Measurements from ENCODE around the gene ZNF564. TPM values are rescaled to one million over a fixed set of nuclear protein-coding genes. Genes with fewer than 3 reads are reported as not detected.
A peak's percentile ranks its signal among the peaks of the same experiment; 100 is the strongest.
"Not testable (repeated sequence)": the region's sequence is repeated elsewhere in the genome, so short reads cannot be mapped to it uniquely, and the experiment has no call there.

Gene ZNF564
- total RNA-seq, 2 experiments from 2014 or later = 9.4 to 10.2 TPM

DNA sequence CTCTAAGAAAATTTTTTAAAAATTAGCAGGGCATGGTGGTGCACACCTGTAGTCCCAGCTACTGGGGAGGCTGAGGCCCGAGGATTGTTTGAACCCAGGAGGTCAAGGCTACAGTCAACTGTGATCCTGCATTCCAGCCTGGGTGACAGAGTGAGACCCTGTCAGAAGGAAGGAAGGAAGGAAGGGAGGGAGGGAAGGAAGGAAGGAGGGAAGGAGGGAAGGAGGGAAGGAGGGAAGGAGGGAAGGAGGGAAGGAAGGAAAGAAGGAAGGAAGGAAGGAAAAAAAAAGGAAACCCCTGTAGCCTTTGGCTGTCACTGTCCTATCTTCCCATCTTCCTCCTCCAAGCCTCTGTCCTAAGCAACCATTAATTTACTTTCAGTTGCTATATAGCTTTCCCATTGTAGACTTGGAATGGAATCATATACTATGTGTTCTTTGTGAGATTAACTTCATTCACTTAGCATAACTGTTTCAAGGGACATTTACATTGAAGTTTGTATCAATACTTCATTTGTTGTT, 65.0 kb downstream of the ZNF564 start:
- Mint-ChIP-seq H3K4me1 (peaks cover 26% of the 10 kb centered on the region), H3K9me3 (peaks cover 11% of the 10 kb centered on the region)
- H3K36me3 Mint-ChIP-seq (ENCODE audit: low read depth); H3K4me3 Mint-ChIP-seq; DNase-seq; H3K27ac Mint-ChIP-seq; CTCF ChIA-PET; POLR2A ChIA-PET; H3K27me3 Mint-ChIP-seq: not testable (repeated sequence)

GRCh38 chr19:12485571-12485970, 65.7 kb downstream of the ZNF564 start:
- ChIA-PET CTCF (no interaction called here), POLR2A (no interaction called here)
- H3K27ac Mint-ChIP-seq = no peak overlapping the region
- H3K9me3 Mint-ChIP-seq = peaks cover 11% of the 10 kb centered on the region
- peaks cover 8% of the 10 kb centered on the region for H3K36me3 Mint-ChIP-seq (ENCODE audit: low read depth)
- H3K4me3 Mint-ChIP-seq = peak overlapping the region; percentile 86
- peaks cover 26% of the 10 kb centered on the region for H3K4me1 Mint-ChIP-seq
- H3K27me3 Mint-ChIP-seq = no peaks in the 10 kb centered on the region
- no peak for DNase-seq

GRCh38 chr19:12485052-12485416, 66.2 kb downstream of the ZNF564 start:
- H3K36me3 Mint-ChIP-seq (ENCODE audit: low read depth) = peaks cover 8% of the 10 kb centered on the region
- H3K4me3 Mint-ChIP-seq = peak overlapping the region; percentile 86
- peaks cover 26% of the 10 kb centered on the region for H3K4me1 Mint-ChIP-seq
- ChIA-PET CTCF (no interaction called here), POLR2A (interaction anchor here (0.9 to 1.5 kb wide), 3 partner anchors 10 to 191 kb away, joined by 3 to 8 read pairs (median 6); partner anchors contain the start of genes ZNF44 and ZNF563)
- H3K9me3 Mint-ChIP-seq = peaks cover 10% of the 10 kb centered on the region
- H3K27me3 Mint-ChIP-seq = no peaks in the 10 kb centered on the region
- peak overlapping the region; percentile 28 for H3K27ac Mint-ChIP-seq
- no peak for DNase-seq

DNA sequence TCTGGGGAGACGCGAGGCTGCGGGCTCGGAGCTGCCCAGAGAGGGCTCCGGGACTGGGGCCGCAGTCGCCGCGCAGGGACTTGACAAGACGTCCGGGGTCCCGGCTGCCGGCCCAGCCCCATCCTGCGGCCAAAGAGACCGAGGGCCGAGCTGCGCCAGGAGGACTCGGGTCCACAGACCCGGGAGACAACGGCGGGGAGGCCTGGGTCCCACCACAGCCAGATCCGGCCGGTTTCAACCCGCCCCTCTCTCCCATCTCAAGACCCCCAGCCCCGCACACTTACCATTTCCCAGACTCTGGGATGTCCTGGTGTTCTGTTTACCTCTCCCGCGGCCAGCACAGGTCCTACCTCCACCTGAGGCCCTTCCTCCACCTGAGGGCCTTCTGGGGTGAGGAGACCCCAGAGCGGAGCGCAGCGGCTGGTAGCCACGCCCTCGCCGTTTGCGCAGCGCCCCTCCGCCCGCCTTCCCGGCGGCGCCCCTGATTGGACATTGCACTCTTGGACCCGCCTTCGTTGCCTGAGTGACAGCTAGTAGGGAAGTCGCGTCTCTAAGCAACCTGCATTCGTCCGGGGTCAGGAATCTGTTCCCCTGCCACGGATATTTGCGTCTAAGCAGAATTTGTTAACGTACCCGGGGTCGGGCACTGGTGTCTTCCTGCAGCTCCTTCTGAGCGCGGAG, 66.8 kb downstream of the ZNF564 start, which contains the start of gene ZNF709:
ZNF709 (minus strand) TSS at position 446 of the 681 bp plus-strand sequence; CDS start at position 287, 159 bp downstream.
- Mint-ChIP-seq H3K4me3 (peak within 1 kb of the TSS; percentile 86), H3K27me3 (no peaks in the 10 kb centered on the region), H3K4me1 (peaks cover 26% of the 10 kb centered on the region), H3K9me3 (peaks cover 10% of the 10 kb centered on the region), H3K36me3 (ENCODE audit: low read depth) (peaks cover 8% of the 10 kb centered on the region), H3K27ac (peak within 1 kb of the TSS; percentile 28)
- POLR2A ChIA-PET = interaction anchor here (0.6 to 1.7 kb wide), 5 partner anchors 11 to 190 kb away, joined by 3 to 8 read pairs (median 4); partner anchors contain the start of genes ZNF44, ZNF563 and ZNF564
- CTCF ChIA-PET = no interaction called here
- DNase-seq = peak; percentile 87

GRCh38 chr19:12484011-12484370, 67.3 kb downstream of the ZNF564 start:
- Mint-ChIP-seq H3K27me3 (no peaks in the 10 kb centered on the region), H3K9me3 (peaks cover 10% of the 10 kb centered on the region), H3K27ac (no peak overlapping the region), H3K4me3 (peak overlapping the region; percentile 86), H3K4me1 (peaks cover 26% of the 10 kb centered on the region), H3K36me3 (ENCODE audit: low read depth) (peaks cover 8% of the 10 kb centered on the region)
- CTCF ChIA-PET = interaction anchor here (0.7 kb wide), 1 partner anchor 28 kb away, joined by 3 read pairs; no protein-coding TSS in a partner anchor
- POLR2A ChIA-PET = interaction anchor here (0.6 to 1.7 kb wide), 4 partner anchors 11 to 151 kb away, joined by 4 to 8 read pairs (median 5); partner anchors contain the start of genes ZNF563 and ZNF564
- DNase-seq = no peak

DNA sequence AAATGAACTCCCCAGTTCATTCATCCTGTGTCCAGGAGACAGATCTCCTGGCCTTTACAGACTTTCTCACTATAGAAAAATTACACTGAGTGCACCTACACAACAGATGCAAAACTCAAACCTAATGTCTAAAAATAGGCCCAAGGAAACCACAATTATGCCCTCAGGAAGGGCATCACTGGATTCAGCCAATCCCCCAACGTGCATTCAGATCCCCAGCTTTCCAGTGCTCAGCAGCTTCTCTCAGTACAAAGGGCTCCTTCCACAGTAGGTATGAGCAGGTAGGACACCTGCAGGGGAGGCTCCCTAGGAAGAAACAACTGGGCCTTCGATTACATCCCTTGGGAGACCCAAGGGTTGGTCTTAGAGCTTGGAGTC, 68.8 kb downstream of the ZNF564 start:
- Mint-ChIP-seq H3K4me3 (peak overlapping the region; percentile 16), H3K36me3 (ENCODE audit: low read depth) (peaks cover 13% of the 10 kb centered on the region), H3K27ac (no peak overlapping the region), H3K9me3 (peaks cover 12% of the 10 kb centered on the region), H3K27me3 (no peaks in the 10 kb centered on the region), H3K4me1 (peaks cover 29% of the 10 kb centered on the region)
- no peak for DNase-seq
- ChIA-PET POLR2A (interaction anchor here (3.4 kb wide), 1 partner anchor 14 kb away, joined by 15 read pairs; no protein-coding TSS in a partner anchor), CTCF (interaction anchor here (1.0 kb wide), 1 partner anchor 423 kb away, joined by 4 read pairs; no protein-coding TSS in a partner anchor)

GRCh38 chr19:12481781-12482508, 69.3 kb downstream of the ZNF564 start:
- POLR2A ChIA-PET = interaction anchor here (3.4 kb wide), 1 partner anchor 14 kb away, joined by 15 read pairs; no protein-coding TSS in a partner anchor
- Mint-ChIP-seq H3K4me3 (no peak overlapping the region), H3K27me3 (no peaks in the 10 kb centered on the region), H3K9me3 (peaks cover 13% of the 10 kb centered on the region), H3K27ac (no peak overlapping the region), H3K36me3 (ENCODE audit: low read depth) (peaks cover 13% of the 10 kb centered on the region), H3K4me1 (peaks cover 29% of the 10 kb centered on the region)
- DNase-seq = no peak
- CTCF ChIA-PET = interaction anchor here (1.0 kb wide), 1 partner anchor 422 kb away, joined by 4 read pairs; no protein-coding TSS in a partner anchor

DNA sequence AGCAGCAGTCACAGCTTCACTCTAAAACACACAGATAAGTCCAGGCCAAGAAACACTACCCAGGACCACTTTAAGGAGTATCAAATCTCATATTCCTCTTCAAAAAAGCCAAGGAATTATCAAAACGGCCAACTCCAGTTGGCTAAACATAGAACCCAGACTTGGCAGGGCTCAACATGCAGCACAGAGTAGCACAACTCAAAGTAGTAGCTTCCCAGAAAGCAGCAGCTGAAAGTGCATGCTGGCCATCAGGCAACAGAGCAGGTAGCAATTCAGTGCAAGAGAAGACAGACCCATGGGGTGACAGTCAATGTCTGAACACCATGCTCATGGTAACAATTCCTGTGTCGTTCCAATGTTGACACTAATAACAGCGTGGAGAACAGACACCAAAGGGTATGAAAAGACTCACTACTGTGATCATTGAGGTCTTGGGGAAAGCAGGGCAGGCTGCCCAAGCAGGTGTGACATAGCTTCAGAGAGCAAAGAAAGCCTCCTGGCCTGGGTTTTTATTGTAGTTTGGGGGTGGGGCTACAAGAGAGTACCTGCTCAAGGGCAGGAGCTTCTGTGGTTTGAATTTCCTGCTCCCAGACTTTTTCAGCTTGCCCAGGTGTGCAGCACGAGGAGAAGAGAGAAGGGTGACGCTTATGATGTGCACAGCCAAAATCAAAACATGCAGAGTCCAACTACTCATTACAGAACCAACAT, 72.9 kb downstream of the ZNF564 start:
- POLR2A ChIA-PET = no interaction called here
- H3K4me3 Mint-ChIP-seq = no peak overlapping the region
- peaks cover 18% of the 10 kb centered on the region for H3K36me3 Mint-ChIP-seq (ENCODE audit: low read depth)
- H3K27me3 Mint-ChIP-seq = no peaks in the 10 kb centered on the region
- H3K27ac Mint-ChIP-seq = no peak overlapping the region
- CTCF ChIA-PET = no interaction called here
- no peak for DNase-seq
- peaks cover 16% of the 10 kb centered on the region for H3K4me1 Mint-ChIP-seq
- peaks cover 35% of the 10 kb centered on the region for H3K9me3 Mint-ChIP-seq

Other genes with a start within 250 kb of the ZNF564 start
- gene ZNF563, start 217.8 kb downstream of the ZNF564 start, total RNA-seq = 1 to 10 TPM; 4.0 to 4.5 TPM
- under 1 TPM; 0.75 to 0.86 TPM for gene ZNF442, start 185.8 kb downstream of the ZNF564 start, total RNA-seq
- 1 to 10 TPM; 4.7 TPM for gene ZNF799, start 150.2 kb downstream of the ZNF564 start, total RNA-seq
- 1 to 10 TPM; 4.9 to 5.2 TPM for gene ZNF443, start 110.5 kb downstream of the ZNF564 start, total RNA-seq
- gene ZNF709, start 66.7 kb downstream of the ZNF564 start, total RNA-seq = 1 to 10 TPM; 1.8 to 3.0 TPM
- 10 to 100 TPM; 16.9 to 17.1 TPM for gene ZNF490, start 59.3 kb upstream of the ZNF564 start, total RNA-seq
- 10 to 100 TPM; 39.9 to 44.3 TPM for gene ZNF791, start 59.4 kb upstream of the ZNF564 start, total RNA-seq
- gene MAN2B1, start 115.3 kb upstream of the ZNF564 start, total RNA-seq = 100 to 1,000 TPM; 146 to 150 TPM
- gene WDR83, start 115.3 kb upstream of the ZNF564 start, total RNA-seq = 10 to 100 TPM; 16.9 to 21.3 TPM
- 100 to 1,000 TPM; 106 to 113 TPM for gene DHPS, start 130.4 kb upstream of the ZNF564 start, total RNA-seq
- not detected for gene GNG14, start 136.5 kb upstream of the ZNF564 start, total RNA-seq
- gene FBXW9, start 145.1 kb upstream of the ZNF564 start, total RNA-seq = 1 to 10 TPM; 5.2 to 5.3 TPM
- 10 to 100 TPM; 61.6 to 65.9 TPM for gene TNPO2, start 172.4 kb upstream of the ZNF564 start, total RNA-seq
- gene TRIR, start 183.2 kb upstream of the ZNF564 start, total RNA-seq = 100 to 1,000 TPM; 205 TPM
- gene GET3, start 186.0 kb upstream of the ZNF564 start, total RNA-seq = 10 to 100 TPM; 61.8 to 62.9 TPM
- gene BEST2, start 200.3 kb upstream of the ZNF564 start, total RNA-seq = not detected
- gene HOOK2, start 224.1 kb upstream of the ZNF564 start, total RNA-seq = 10 to 100 TPM; 17.0 to 17.8 TPM
- 100 to 1,000 TPM; 197 TPM for gene JUNB, start 240.0 kb upstream of the ZNF564 start, total RNA-seq

Measured in activated CD4-positive, alpha-beta memory T cell treated with anti-CD3 and anti-CD28 coated beads, Interleukin-2, amount 10 ng/mL, durations not matched to agents 7 days and 5 days (primary cell).